NT2/D1 (cell line): Measurements from ENCODE around the gene EFHB.
"Not testable (repeated sequence)": the region's sequence is repeated elsewhere in the genome, so short reads cannot be mapped to it uniquely, and the experiment has no call there.

Experiments
- SUZ12 ChIP-seq: IDR thresholded peaks from 2 replicates; pipeline ENCODE4 v1.6.1; 2011; ENCODE audit not compliant: insufficient read length, insufficient read depth; ENCODE audit errors: extremely low read depth
- YY1 ChIP-seq: IDR thresholded peaks from 2 replicates; pipeline ENCODE4 v1.6.1; 2011; ENCODE audit not compliant: insufficient read length, insufficient read depth

- TF ChIP-seq YY1, SUZ12: not testable (repeated sequence)
Observed at GRCh38 chr3:19887122-19887521, 46.9 kb downstream of the EFHB start.
